IPS DF 4.7 (cell line): Measurements from ENCODE around the gene MPC1.

Experiments used
- DNase-seq: peaks from one replicate; pipeline ENCODE4 v3.0.0-alpha.2; 2013; ENCODE audit warnings: low spot score; ENCODE audit errors: extremely low read depth

MPC1 gene

GRCh38 chr6:166317261-166318212 is 65.2 kb downstream of the MPC1 start:
- no peak for DNase-seq

- DNase-seq, result no peak
These were observed 67.3 kb downstream of the MPC1 start for GRCh38 chr6:166315436-166315835.
